Caco-2 (cell line): ENCODE results near the gene C10orf143. TPM values are rescaled to one million over a fixed set of nuclear protein-coding genes. Genes with fewer than 3 reads are reported as not detected.

ENCODE experiments used
- BruUV-seq: library from RNA; stranded (reverse); fragments of 400-500 nt; replicated peaks from 2 replicates; lab custom pipeline; 2021; lab: Mats Ljungman, UMichigan
- CTCF ChIA-PET: fragments of 300-600 bp; sonication (Branson Sonifier 250); formaldehyde crosslinking; loops from one replicate; lab custom pipeline; 2022; ENCODE audit warnings: antibody characterized with exemption; lab: Charles Lee
- POLR2A ChIA-PET: fragments of 300-600 bp; sonication (Branson Sonifier 250); formaldehyde crosslinking; loops from one replicate; lab custom pipeline; 2022; ENCODE audit warnings: antibody characterized with exemption; lab: Charles Lee
- DNase-seq, 2 experiments: peaks; one replicate each; pipeline versions ENCODE4 v3.0.0 to v3.0.0-alpha.2; 2020 to 2022
- H3K27me3 ChIP-seq: replicated peaks from 2 replicates; pipeline ENCODE4 v1.6.0; 2011; ENCODE audit warnings: low read length; ENCODE audit not compliant: control insufficient read depth, insufficient read depth
- H3K36me3 ChIP-seq: 2 replicates; pipeline ENCODE4 v1.5.1; 2011; ENCODE audit warnings: low read length; ENCODE audit not compliant: control insufficient read depth, insufficient read depth
- H3K4me1 ChIP-seq: fragments of 250-450 bp; sonication (Bioruptor Pico); 2 replicates; pipeline ENCODE4 v1.5.1; 2020; ENCODE audit warnings: mild to moderate bottlenecking
- H3K4me3 ChIP-seq: 2 replicates; pipeline ENCODE4 v1.5.1; 2011; ENCODE audit warnings: low read depth, mild to moderate bottlenecking, control low read depth, low read length
- H3K9me3 ChIP-seq: fragments of 250-450 bp; sonication (Bioruptor Pico); 2 replicates; pipeline ENCODE4 v1.5.1; 2020; ENCODE audit warnings: mild to moderate bottlenecking, moderate library complexity
- H3K27ac Mint-ChIP-seq: one replicate; pipeline ENCODE4 v1.8.0; 2022; ENCODE audit warnings: mixed read lengths; ENCODE audit not compliant: unreplicated experiment
- H3K27me3 Mint-ChIP-seq: one replicate; pipeline ENCODE4 v1.8.0; 2022; ENCODE audit warnings: mixed read lengths; ENCODE audit not compliant: insufficient read depth, unreplicated experiment
- H3K36me3 Mint-ChIP-seq: one replicate; pipeline ENCODE4 v1.8.0; 2022; ENCODE audit warnings: mild to moderate bottlenecking, mixed read lengths; ENCODE audit not compliant: insufficient read depth, unreplicated experiment
- H3K4me1 Mint-ChIP-seq: one replicate; pipeline ENCODE4 v1.8.0; 2022; ENCODE audit warnings: low read depth, mixed read lengths; ENCODE audit not compliant: unreplicated experiment
- H3K4me3 Mint-ChIP-seq: one replicate; pipeline ENCODE4 v1.8.0; 2022; ENCODE audit warnings: mild to moderate bottlenecking, moderate library complexity, mixed read lengths; ENCODE audit not compliant: unreplicated experiment
- H3K9me3 Mint-ChIP-seq: one replicate; pipeline ENCODE4 v1.8.0; 2022; ENCODE audit warnings: mixed read lengths; ENCODE audit not compliant: unreplicated experiment
- intact Hi-C: fragments of 100-400 bp; cut with micrococcal nuclease; formaldehyde crosslinking; loops from one replicate; pipeline ENCODE4 v1.10.0; 2022; ENCODE audit not compliant: unreplicated experiment
- total RNA-seq: library from RNA; stranded (reverse); gene quantifications from 2 replicates; pipeline ENCODE4 v1.2.3, GENCODE V29; 2022
- TF ChIP-seq, protein P1 (sequence below), 2 experiments: fragments of 200-600 bp in 1 of 2; IDR thresholded peaks; 1 replicate in 1 of 2; 2 replicates in 1 of 2; pipeline versions ENCODE4 v1.5.1 to v1.8.0; 2011 to 2022; ENCODE audit warnings: antibody characterized with exemption in 1 of 2, control low read depth in 1 of 2, inconsistent platforms in 1 of 2, low read depth in 1 of 2, low read length in 1 of 2, mild to moderate bottlenecking in 1 of 2, moderate library complexity in 1 of 2; ENCODE audit not compliant: insufficient read depth in 1 of 2, severe bottlenecking in 1 of 2, unreplicated experiment in 1 of 2

The C10orf143 gene
- total RNA-seq, 1 experiment from 2014 or later = 0.54 TPM

DNA sequence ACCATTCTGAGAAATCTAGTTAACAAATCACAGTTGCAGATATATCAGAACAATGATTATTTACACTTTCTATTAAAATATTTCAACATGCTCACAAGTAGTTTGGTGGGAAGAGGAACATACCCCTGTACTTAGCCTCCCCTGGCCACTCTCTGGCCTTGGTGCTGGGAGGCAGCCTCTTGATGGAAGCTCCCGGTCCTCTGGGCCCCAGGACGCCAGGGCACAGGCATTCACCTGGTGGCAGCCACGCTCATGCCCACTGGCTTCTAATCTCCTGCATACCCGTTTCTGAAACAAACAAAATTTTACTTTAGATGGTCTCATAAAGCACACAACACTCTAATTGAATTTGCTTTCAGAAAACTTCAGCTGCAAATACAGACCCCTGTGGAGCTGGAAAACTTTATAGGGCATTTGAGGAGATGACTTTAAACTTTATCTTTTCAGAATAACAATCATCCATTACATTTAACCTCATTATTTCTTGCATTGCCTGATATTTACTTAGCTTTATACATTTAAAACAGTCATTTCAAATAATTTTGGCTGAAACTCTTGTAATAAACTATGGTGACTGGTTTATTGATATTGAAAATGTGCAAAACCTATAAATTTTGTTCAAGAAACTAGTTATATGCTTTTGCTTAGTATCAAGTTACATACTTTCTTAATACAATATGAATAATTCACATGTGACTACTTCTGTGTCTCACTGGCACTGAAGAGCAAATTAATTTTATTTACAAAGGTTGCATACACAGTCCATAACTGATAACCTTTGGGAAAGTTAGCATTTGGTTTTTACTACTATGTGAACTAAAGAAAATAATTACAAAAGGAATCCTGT is 30.8 kb downstream of the C10orf143 start:
- no TSS peak for BruUV-seq

DNA sequence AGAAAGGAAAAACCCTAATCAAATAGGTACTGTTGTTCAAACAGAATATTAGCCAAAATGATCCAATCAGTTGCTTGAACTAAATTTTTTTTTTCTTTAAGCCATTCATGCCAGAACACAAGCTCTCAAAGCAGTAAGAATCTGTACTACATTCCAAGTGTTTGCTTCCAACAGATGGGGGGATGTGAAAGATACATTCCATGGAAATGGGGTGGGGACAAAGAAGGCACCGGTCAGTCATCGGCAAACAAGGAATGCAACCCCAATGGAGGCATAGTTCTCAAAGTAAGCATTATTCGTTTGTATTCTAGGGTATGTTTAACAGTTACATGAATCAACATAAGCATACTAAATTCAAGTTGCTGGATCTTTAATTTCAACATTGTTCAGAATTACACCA is 32.5 kb downstream of the C10orf143 start:
- Histone ChIP-seq H3K9me3 (no peaks in the 10 kb centered on the region), H3K4me1 (no peaks in the 10 kb centered on the region), H3K27me3 (no peaks in the 10 kb centered on the region), H3K4me3 (no peak overlapping the region), H3K36me3 (no peaks in the 10 kb centered on the region)
- TF ChIP-seq, protein P1, sequence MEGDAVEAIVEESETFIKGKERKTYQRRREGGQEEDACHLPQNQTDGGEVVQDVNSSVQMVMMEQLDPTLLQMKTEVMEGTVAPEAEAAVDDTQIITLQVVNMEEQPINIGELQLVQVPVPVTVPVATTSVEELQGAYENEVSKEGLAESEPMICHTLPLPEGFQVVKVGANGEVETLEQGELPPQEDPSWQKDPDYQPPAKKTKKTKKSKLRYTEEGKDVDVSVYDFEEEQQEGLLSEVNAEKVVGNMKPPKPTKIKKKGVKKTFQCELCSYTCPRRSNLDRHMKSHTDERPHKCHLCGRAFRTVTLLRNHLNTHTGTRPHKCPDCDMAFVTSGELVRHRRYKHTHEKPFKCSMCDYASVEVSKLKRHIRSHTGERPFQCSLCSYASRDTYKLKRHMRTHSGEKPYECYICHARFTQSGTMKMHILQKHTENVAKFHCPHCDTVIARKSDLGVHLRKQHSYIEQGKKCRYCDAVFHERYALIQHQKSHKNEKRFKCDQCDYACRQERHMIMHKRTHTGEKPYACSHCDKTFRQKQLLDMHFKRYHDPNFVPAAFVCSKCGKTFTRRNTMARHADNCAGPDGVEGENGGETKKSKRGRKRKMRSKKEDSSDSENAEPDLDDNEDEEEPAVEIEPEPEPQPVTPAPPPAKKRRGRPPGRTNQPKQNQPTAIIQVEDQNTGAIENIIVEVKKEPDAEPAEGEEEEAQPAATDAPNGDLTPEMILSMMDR (IDR thresholded peaks at IDR 0.05; ENCODE audit: insufficient read depth in 1 of 2, low read depth in 1 of 2, low read length in 1 of 2, severe bottlenecking in 1 of 2, unreplicated experiment in 1 of 2) = no peak
- POLR2A ChIA-PET = no interaction called here
- Mint-ChIP-seq H3K27ac (no peak overlapping the region), H3K4me1 (no peaks in the 10 kb centered on the region), H3K36me3 (no peaks in the 10 kb centered on the region), H3K9me3 (no peaks in the 10 kb centered on the region), H3K4me3 (no peak overlapping the region), H3K27me3 (peaks cover 7% of the 10 kb centered on the region)
- no peak for DNase-seq
- BruUV-seq = no TSS peak
- intact Hi-C loops = no loop called here
- CTCF ChIA-PET = no interaction called here

More for the DNA sequence above, 30.8 kb downstream of the C10orf143 start:
- H3K9me3 ChIP-seq = no peaks in the 10 kb centered on the region
- ChIA-PET POLR2A (no interaction called here), CTCF (no interaction called here)
- Mint-ChIP-seq H3K9me3 (no peaks in the 10 kb centered on the region), H3K4me3 (no peak overlapping the region), H3K36me3 (no peaks in the 10 kb centered on the region), H3K27ac (no peak overlapping the region), H3K4me1 (no peaks in the 10 kb centered on the region), H3K27me3 (peaks cover 10% of the 10 kb centered on the region)
- no peaks in the 10 kb centered on the region for H3K36me3 ChIP-seq
- H3K4me3 ChIP-seq = no peak overlapping the region
- intact Hi-C loops = no loop called here
- no peaks in the 10 kb centered on the region for H3K4me1 ChIP-seq
- no peaks in the 10 kb centered on the region for H3K27me3 ChIP-seq
- no peak for DNase-seq
- TF ChIP-seq, protein P1 (IDR thresholded peaks at IDR 0.05; ENCODE audit: insufficient read depth in 1 of 2, low read depth in 1 of 2, low read length in 1 of 2, severe bottlenecking in 1 of 2, unreplicated experiment in 1 of 2) = no peak

DNA sequence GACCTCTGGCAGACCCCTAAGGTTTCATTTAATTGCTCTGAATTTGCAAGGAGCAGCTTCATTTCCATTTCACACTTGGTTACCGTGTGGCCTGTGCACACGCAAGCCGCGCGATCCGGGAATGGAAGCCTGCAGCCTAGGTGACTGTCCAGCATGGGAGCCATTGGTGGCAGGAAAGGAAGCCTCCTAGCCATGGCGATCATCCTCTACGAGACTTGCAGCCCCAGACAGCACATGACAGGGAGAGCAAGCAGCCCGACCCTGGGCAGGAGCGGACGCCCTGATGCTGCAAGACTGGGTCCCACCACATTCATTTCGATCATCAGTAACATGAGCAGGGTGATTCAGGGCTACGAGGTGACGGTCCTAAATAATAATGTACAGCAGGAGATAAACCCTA is 33.9 kb downstream of the C10orf143 start:
- no peak for DNase-seq
- Histone ChIP-seq H3K9me3 (0 out of 2 replicates have a peak, but pooled peaks cover 9% of the 10 kb centered on the region), H3K27me3 (no peaks in the 10 kb centered on the region), H3K36me3 (no peaks in the 10 kb centered on the region), H3K4me1 (no peaks in the 10 kb centered on the region), H3K4me3 (no peak overlapping the region)
- intact Hi-C loops = no loop called here
- Mint-ChIP-seq H3K27me3 (peaks cover 3% of the 10 kb centered on the region), H3K36me3 (no peaks in the 10 kb centered on the region), H3K4me1 (no peaks in the 10 kb centered on the region), H3K27ac (no peak overlapping the region), H3K9me3 (no peaks in the 10 kb centered on the region), H3K4me3 (no peak overlapping the region)
- TF ChIP-seq, protein P1 (IDR thresholded peaks at IDR 0.05; ENCODE audit: insufficient read depth in 1 of 2, low read depth in 1 of 2, low read length in 1 of 2, severe bottlenecking in 1 of 2, unreplicated experiment in 1 of 2) = no peak
- BruUV-seq = no TSS peak
- ChIA-PET CTCF (no interaction called here), POLR2A (no interaction called here)
